Testis (tissue), 2 donors: ENCODE measurements around the gene MACC1.

Experiments
- CTCF ChIP-seq, 3 experiments: fragments of 450-650 bp in 2 of 3; fragments of 200-600 bp in 1 of 3; sonication (generic) in 1 of 3; IDR thresholded peaks; one replicate each; pipeline ENCODE4 v1.5.1; 2016 to 2019; ENCODE audit warnings: antibody characterized with exemption in 3 of 3, mild to moderate bottlenecking in 2 of 3, moderate library complexity in 1 of 3
- POLR2A ChIP-seq: fragments of 450-650 bp; IDR thresholded peaks from one replicate; pipeline ENCODE4 v1.6.1; 2017; ENCODE audit warnings: antibody characterized with exemption, mild to moderate bottlenecking, moderate library complexity

GRCh38 chr7:20216406-20217036 lies 663 bp downstream of the MACC1 start:
- TF ChIP-seq POLR2A (no peak), CTCF (IDR thresholded peaks at IDR 0.05) (no peak)
